Coronary artery (tissue), 2 donors: ENCODE measurements around the gene TEKT4.
A peak's percentile ranks its signal among the peaks of the same experiment; 100 is the strongest.
"Not testable (repeated sequence)": the region's sequence is repeated elsewhere in the genome, so short reads cannot be mapped to it uniquely, and the experiment has no call there.

Source experiments
- DNase-seq: peaks from one replicate; pipeline ENCODE4 v3.0.0-alpha.2; 2017; ENCODE audit warnings: low spot score
- H3K27ac ChIP-seq, 2 donors: fragments of 200-600 bp; sonication (generic); one replicate each; pipeline ENCODE4 v1.5.1; 2016 to 2019
- H3K4me3 ChIP-seq: fragments of 200-600 bp; sonication (generic); 2 replicates; pipeline ENCODE4 v1.5.1; 2016; ENCODE audit warnings: mild to moderate bottlenecking, moderate library complexity
- CTCF ChIP-seq: fragments of 200-600 bp; sonication (generic); IDR thresholded peaks from one replicate; pipeline ENCODE4 v1.5.1; 2019; ENCODE audit warnings: antibody characterized with exemption

Gene TEKT4

GRCh38 chr2:94871226-94872087 lies at the start of gene TEKT4:
Gene TEKT4, plus strand, starts transcription at chr2:94871430. Its CDS starts 150 bp downstream, at chr2:94871580.
- Histone ChIP-seq H3K4me3 (no peak within 1 kb of the TSS), H3K27ac (no peak within 1 kb of the TSS)
- DNase-seq: no peak
- TF ChIP-seq CTCF: no peak

GRCh38 chr2:94839224-94839623 lies 32.0 kb upstream of the TEKT4 start:
- H3K4me3 ChIP-seq, H3K27ac ChIP-seq, DNase-seq: not testable (repeated sequence)

GRCh38 chr2:94856856-94857255 lies 14.4 kb upstream of the TEKT4 start:
- not testable (repeated sequence) for DNase-seq, H3K27ac ChIP-seq
- peak overlapping the region; percentile 59 for H3K4me3 ChIP-seq

- peak overlapping the region; percentile 59 for H3K4me3 ChIP-seq
- not testable (repeated sequence) for H3K27ac ChIP-seq, DNase-seq
Measured at GRCh38 chr2:94857367-94858162, 13.7 kb upstream of the TEKT4 start.

- not testable (repeated sequence) for H3K27ac ChIP-seq, DNase-seq
Measured at GRCh38 chr2:94858163-94858888, 12.9 kb upstream of the TEKT4 start.

GRCh38 chr2:94861308-94862152 lies 9.7 kb upstream of the TEKT4 start:
- no peak overlapping the region for H3K4me3 ChIP-seq
- TF ChIP-seq CTCF: no peak
- no peak for DNase-seq
- H3K27ac ChIP-seq: no peak overlapping the region

More at GRCh38 chr2:94858163-94858888, 12.9 kb upstream of the TEKT4 start:
- H3K4me3 ChIP-seq: not testable (repeated sequence)

- not testable (repeated sequence) for H3K4me3 ChIP-seq, H3K27ac ChIP-seq, DNase-seq
Measured at GRCh38 chr2:94862903-94863302, 8.3 kb upstream of the TEKT4 start.

- no peak for DNase-seq
- Histone ChIP-seq H3K27ac (no peak overlapping the region), H3K4me3 (no peak overlapping the region)
- TF ChIP-seq CTCF: no peak
Measured at GRCh38 chr2:94869131-94869530, 2.1 kb upstream of the TEKT4 start.
